ENCODE results near the gene SPPL2B. TPM values are rescaled to one million over a fixed set of nuclear protein-coding genes. Genes with fewer than 3 reads are reported as not detected.

The SPPL2B gene
- total RNA-seq, 2 donors from 2014 or later: 108 to 206 TPM

- H3K27me3 ChIP-seq: no peaks in the 10 kb centered on the region
- H3K4me1 ChIP-seq: no peaks in the 10 kb centered on the region
- intact Hi-C loops (cut with DNase I): no loop called here
- TF ChIP-seq, protein P1, sequence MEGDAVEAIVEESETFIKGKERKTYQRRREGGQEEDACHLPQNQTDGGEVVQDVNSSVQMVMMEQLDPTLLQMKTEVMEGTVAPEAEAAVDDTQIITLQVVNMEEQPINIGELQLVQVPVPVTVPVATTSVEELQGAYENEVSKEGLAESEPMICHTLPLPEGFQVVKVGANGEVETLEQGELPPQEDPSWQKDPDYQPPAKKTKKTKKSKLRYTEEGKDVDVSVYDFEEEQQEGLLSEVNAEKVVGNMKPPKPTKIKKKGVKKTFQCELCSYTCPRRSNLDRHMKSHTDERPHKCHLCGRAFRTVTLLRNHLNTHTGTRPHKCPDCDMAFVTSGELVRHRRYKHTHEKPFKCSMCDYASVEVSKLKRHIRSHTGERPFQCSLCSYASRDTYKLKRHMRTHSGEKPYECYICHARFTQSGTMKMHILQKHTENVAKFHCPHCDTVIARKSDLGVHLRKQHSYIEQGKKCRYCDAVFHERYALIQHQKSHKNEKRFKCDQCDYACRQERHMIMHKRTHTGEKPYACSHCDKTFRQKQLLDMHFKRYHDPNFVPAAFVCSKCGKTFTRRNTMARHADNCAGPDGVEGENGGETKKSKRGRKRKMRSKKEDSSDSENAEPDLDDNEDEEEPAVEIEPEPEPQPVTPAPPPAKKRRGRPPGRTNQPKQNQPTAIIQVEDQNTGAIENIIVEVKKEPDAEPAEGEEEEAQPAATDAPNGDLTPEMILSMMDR (IDR thresholded peaks at IDR 0.05): no peak
- no peak overlapping the region for H3K27ac ChIP-seq
- H3K9me3 ChIP-seq: no peaks in the 10 kb centered on the region
- H3K9ac ChIP-seq (ENCODE audit: low read depth in 2 of 2, low read length in 2 of 2): no peak overlapping the region
- no peak for DNase-seq
- no peaks in the 10 kb centered on the region for H3K36me3 ChIP-seq
- H3K4me3 ChIP-seq: no peak overlapping the region
Measured at GRCh38 chr19:2353887-2354592, 25.6 kb downstream of the SPPL2B start.

- Histone ChIP-seq H3K9ac (ENCODE audit: low read depth in 2 of 2, low read length in 2 of 2) (no peak overlapping the region), H3K27ac (no peak overlapping the region), H3K27me3 (peaks cover 4% of the 10 kb centered on the region), H3K4me1 (no peaks in the 10 kb centered on the region), H3K4me3 (no peak overlapping the region), H3K9me3 (no peaks in the 10 kb centered on the region), H3K36me3 (no peaks in the 10 kb centered on the region)
- no peak for DNase-seq
- intact Hi-C loops (cut with DNase I): no loop called here
- TF ChIP-seq, protein P1 (IDR thresholded peaks at IDR 0.05): no peak
Measured at GRCh38 chr19:2354670-2355069, 26.2 kb downstream of the SPPL2B start.

GRCh38 chr19:2355168-2356035 is 26.9 kb downstream of the SPPL2B start:
- intact Hi-C loops (cut with DNase I): no loop called here
- H3K27ac ChIP-seq: no peak overlapping the region
- H3K9ac ChIP-seq (ENCODE audit: low read depth in 2 of 2, low read length in 2 of 2): no peak overlapping the region
- no peaks in the 10 kb centered on the region for H3K36me3 ChIP-seq
- DNase-seq: no peak
- TF ChIP-seq, protein P1 (IDR thresholded peaks at IDR 0.05): no peak
- H3K27me3 ChIP-seq: peaks cover 11% of the 10 kb centered on the region
- no peaks in the 10 kb centered on the region for H3K4me1 ChIP-seq
- no peaks in the 10 kb centered on the region for H3K9me3 ChIP-seq
- no peak overlapping the region for H3K4me3 ChIP-seq

- Histone ChIP-seq H3K4me3 (no peak overlapping the region), H3K4me1 (no peaks in the 10 kb centered on the region), H3K36me3 (no peaks in the 10 kb centered on the region), H3K27me3 (peaks cover 15% of the 10 kb centered on the region), H3K27ac (no peak overlapping the region), H3K9ac (ENCODE audit: low read depth in 2 of 2, low read length in 2 of 2) (no peak overlapping the region), H3K9me3 (no peaks in the 10 kb centered on the region)
- no peak for DNase-seq
- intact Hi-C loops (cut with DNase I): no loop called here
- TF ChIP-seq, protein P1 (IDR thresholded peaks at IDR 0.05): no peak
Measured at GRCh38 chr19:2356036-2356646, 27.7 kb downstream of the SPPL2B start.
